ENCODE data around the gene STK11. TPM values are rescaled to one million over a fixed set of nuclear protein-coding genes. Genes with fewer than 3 reads are reported as not detected.

The STK11 gene
- polyA plus RNA-seq, 1 of the 3 experiments (the other 2 are of a cell fraction): 55.5 TPM

- DNase-seq: peak; percentile 85
Measured at GRCh38 chr19:1266916-1267476, 61.4 kb downstream of the STK11 start.

DNA sequence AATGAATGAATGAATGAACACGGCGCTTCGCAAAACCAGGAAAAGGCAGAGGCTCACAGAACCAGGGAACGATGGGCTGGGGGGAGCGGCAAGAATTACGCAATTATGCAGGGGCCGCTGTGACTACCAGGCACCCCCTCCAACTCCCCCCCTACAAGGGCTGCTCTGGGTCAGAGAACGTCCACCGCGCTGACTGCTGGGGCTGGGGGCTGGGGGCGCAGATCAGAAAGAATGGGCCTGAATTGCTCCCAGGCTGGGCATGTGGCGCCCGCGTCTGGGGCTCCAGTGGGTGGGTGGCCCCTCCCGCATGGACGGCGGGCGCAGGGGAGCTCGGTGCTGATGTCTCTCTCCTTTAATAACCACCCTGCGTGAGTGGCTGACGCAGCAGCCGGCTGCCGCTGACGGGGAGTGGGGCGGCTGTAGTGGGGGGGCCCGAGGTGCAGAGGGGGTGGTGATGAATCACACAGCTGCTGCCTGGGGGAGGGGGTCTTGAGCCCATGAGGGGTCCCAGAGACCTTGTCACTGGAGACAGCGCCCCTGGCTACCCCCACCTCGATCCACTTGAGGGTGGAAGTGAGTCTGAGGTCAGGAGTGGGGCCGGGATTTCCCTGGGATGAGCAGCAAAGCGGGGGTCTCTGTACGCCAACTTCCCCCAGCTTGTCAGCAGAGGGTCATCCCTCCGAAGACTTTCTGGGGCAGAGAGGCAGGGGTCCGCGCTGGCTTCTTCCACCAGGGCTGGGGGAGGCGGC lies 62.1 kb downstream of the STK11 start:
- WGBS (ENCODE audit: low lambda C conversion rate): 58% methylated on average over 15 of the region's 35 CpGs
- Histone ChIP-seq H3K9ac (0 out of 2 replicates have a peak overlapping the region, but pooled peaks have one; percentile 63), H3K4me1 (ENCODE audit: control insufficient read depth in 1 of 2, insufficient read depth in 2 of 2, low read depth in 1 of 2, low read length in 1 of 2) (peaks cover 42 to 61% of the 10 kb centered on the region in 2 experiments; a peak in 3 of 4 replicates), H3K27me3 (ENCODE audit: insufficient read depth) (no peaks in the 10 kb centered on the region), H3F3A (replicated peaks; ENCODE audit: insufficient read depth) (peaks cover 43% of the 10 kb centered on the region), H4K20me1 (ENCODE audit: insufficient read depth) (peaks cover 30% of the 10 kb centered on the region), H3K27ac (ENCODE audit: low read depth in 2 of 2, low read length in 1 of 2) (no peak overlapping the region), H2AFZ (ENCODE audit: low read depth) (no peak overlapping the region), H3K4me3 (ENCODE audit: low read depth in 2 of 2, low read length in 1 of 2) (peak overlapping the region; percentile 58 to 64), H3K36me3 (replicated peaks in 1 of 2; ENCODE audit: control insufficient read depth in 1 of 2, insufficient read depth in 2 of 2, low read length in 1 of 2) (peaks cover 20 to 27% of the 10 kb centered on the region in 2 experiments), H3K79me2 (ENCODE audit: insufficient read depth) (peaks cover 36% of the 10 kb centered on the region), H3K9me3 (no peaks in the 10 kb centered on the region), H3K4me2 (peak overlapping the region; percentile 91), H3K9me2 (no peaks in the 10 kb centered on the region)
- no peak for DNase-seq
- POLR2A ChIA-PET: no interaction called here
- CTCF ChIA-PET: interaction anchor here (0.8 to 18.6 kb wide), 14 partner anchors 12 to 192 kb away, joined by 3 to 594 read pairs (median 14); partner anchors contain the start of genes ATP5F1D, EFNA2 and MIDN
- TF ChIP-seq JUND (IDR thresholded peaks at IDR 0.05) (no peak), RFX5 (IDR thresholded peaks at IDR 0.05; ENCODE audit: low read length) (no peak), FOXJ3 (CRISPR knock-in tag; IDR thresholded peaks at IDR 0.05) (no peak), MEF2A (IDR thresholded peaks at IDR 0.05; ENCODE audit: borderline replicate concordance, low read depth) (no peak)

More at GRCh38 chr19:1266916-1267476, 61.4 kb downstream of the STK11 start:
- H3F3A ChIP-seq (replicated peaks; ENCODE audit: insufficient read depth): peaks cover 37% of the 10 kb centered on the region
- H4K20me1 ChIP-seq (ENCODE audit: insufficient read depth): peaks cover 24% of the 10 kb centered on the region
- CTCF ChIA-PET: interaction anchor here (0.6 to 18.6 kb wide), 36 partner anchors 11 to 283 kb away, joined by 3 to 594 read pairs (median 5); partner anchors contain the start of genes ABCA7, ATP5F1D, EFNA2 and MIDN
- POLR2A ChIA-PET: interaction anchor here (0.7 to 2.1 kb wide), 10 partner anchors 8 to 179 kb away, joined by 3 to 32 read pairs (median 6); partner anchors contain the start of genes ATP5F1D and FAM174C
- peaks cover 14 to 20% of the 10 kb centered on the region in 2 experiments for H3K36me3 ChIP-seq (replicated peaks in 1 of 2; ENCODE audit: control insufficient read depth in 1 of 2, insufficient read depth in 2 of 2, low read length in 1 of 2)
- under 1% methylated on average over 20 of the region's 59 CpGs for WGBS (ENCODE audit: low lambda C conversion rate)
- no peaks in the 10 kb centered on the region for H3K9me3 ChIP-seq
- peaks cover 34% of the 10 kb centered on the region for H3K79me2 ChIP-seq (ENCODE audit: insufficient read depth)
- H3K27ac ChIP-seq (ENCODE audit: low read depth in 2 of 2, low read length in 1 of 2): peak overlapping the region; percentile 78 to 87
- peaks cover 45 to 67% of the 10 kb centered on the region in 2 experiments; a peak in 3 of 4 replicates for H3K4me1 ChIP-seq (ENCODE audit: control insufficient read depth in 1 of 2, insufficient read depth in 2 of 2, low read depth in 1 of 2, low read length in 1 of 2)
- peak overlapping the region; percentile 63; the same call in 1 of the 2 replicates for H3K9ac ChIP-seq
- no peaks in the 10 kb centered on the region for H3K9me2 ChIP-seq
- no peak overlapping the region for H2AFZ ChIP-seq (ENCODE audit: low read depth)
- peak; percentile 91 for TF ChIP-seq SMC3 (IDR thresholded peaks at IDR 0.05; ENCODE audit: low read depth, low read length)
- no peak for TF ChIP-seq GABPA (IDR thresholded peaks at IDR 0.05; ENCODE audit: low read depth)
- TF ChIP-seq USF2 (IDR thresholded peaks at IDR 0.05; ENCODE audit: borderline replicate concordance, low read depth, low read length): no peak
- peak; percentile 62; the same call in 1 of the 2 replicates for TF ChIP-seq MXI1 (IDR thresholded peaks at IDR 0.05; ENCODE audit: low read depth, low read length)
- TF ChIP-seq, protein P1, sequence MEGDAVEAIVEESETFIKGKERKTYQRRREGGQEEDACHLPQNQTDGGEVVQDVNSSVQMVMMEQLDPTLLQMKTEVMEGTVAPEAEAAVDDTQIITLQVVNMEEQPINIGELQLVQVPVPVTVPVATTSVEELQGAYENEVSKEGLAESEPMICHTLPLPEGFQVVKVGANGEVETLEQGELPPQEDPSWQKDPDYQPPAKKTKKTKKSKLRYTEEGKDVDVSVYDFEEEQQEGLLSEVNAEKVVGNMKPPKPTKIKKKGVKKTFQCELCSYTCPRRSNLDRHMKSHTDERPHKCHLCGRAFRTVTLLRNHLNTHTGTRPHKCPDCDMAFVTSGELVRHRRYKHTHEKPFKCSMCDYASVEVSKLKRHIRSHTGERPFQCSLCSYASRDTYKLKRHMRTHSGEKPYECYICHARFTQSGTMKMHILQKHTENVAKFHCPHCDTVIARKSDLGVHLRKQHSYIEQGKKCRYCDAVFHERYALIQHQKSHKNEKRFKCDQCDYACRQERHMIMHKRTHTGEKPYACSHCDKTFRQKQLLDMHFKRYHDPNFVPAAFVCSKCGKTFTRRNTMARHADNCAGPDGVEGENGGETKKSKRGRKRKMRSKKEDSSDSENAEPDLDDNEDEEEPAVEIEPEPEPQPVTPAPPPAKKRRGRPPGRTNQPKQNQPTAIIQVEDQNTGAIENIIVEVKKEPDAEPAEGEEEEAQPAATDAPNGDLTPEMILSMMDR (IDR thresholded peaks at IDR 0.05): peak; percentile 78
- no peak for TF ChIP-seq EZH2phosphoT487 (IDR thresholded peaks at IDR 0.05; ENCODE audit: borderline replicate concordance, low read depth)
- TF ChIP-seq CHD2 (IDR thresholded peaks at IDR 0.05; ENCODE audit: low read length, partially characterized antibody): peak; percentile 24
- TF ChIP-seq ELF1 (IDR thresholded peaks at IDR 0.05): no peak
- TF ChIP-seq RAD21 (IDR thresholded peaks at IDR 0.05; ENCODE audit: low read length): peak; percentile 75
- H3K27me3 ChIP-seq (ENCODE audit: insufficient read depth): no peaks in the 10 kb centered on the region
- peak overlapping the region; percentile 91 for H3K4me2 ChIP-seq
- peak overlapping the region; percentile 58 to 64 for H3K4me3 ChIP-seq (ENCODE audit: low read depth in 2 of 2, low read length in 1 of 2)

All from SK-N-SH (cell line).